Liver (tissue), 3 donors: ENCODE data around the gene HSPBAP1.

Experiments
- CTCF ChIP-seq: fragments of 150-350 bp; IDR thresholded peaks from 2 replicates; pipeline ENCODE4 v1.5.1; 2017; ENCODE audit warnings: improper control_type of control experiment, low read depth, low read length; ENCODE audit not compliant: missing input control
- REST ChIP-seq: IDR thresholded peaks from 2 replicates; pipeline ENCODE4 v1.6.1; 2016; ENCODE audit warnings: antibody characterized with exemption, mild to moderate bottlenecking
- RXRA ChIP-seq, 2 donors: IDR thresholded peaks; 2 replicates each; pipeline ENCODE4 v1.6.1; 2017 to 2018; ENCODE audit warnings: antibody characterized with exemption in 2 of 2, mild to moderate bottlenecking in 1 of 2
- donor health status: healthy.
- donor health status: healthy.

DNA sequence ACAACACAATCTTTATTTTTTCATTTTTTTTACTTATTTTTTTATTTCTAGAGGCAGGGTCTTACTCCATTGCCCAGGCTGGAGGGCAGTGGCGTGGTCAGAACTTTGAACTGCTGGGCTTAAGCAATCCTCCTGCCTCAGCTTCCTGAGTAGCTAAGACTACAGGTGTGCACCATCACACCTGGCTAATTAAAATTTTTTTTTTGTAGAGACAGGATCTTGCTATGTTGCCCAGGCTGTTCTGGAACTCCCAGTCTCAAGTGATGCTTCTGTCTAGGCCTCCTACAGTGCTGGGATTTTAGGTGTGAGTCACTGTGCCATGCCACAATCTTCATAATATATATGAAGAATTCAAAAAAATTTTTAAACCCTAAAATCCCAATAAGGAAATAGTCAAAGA lies 20.8 kb downstream of the HSPBAP1 start:
- TF ChIP-seq REST, result no peak
- TF ChIP-seq CTCF, result no peak
- TF ChIP-seq RXRA (IDR thresholded peaks at IDR 0.05), result no peak
